ENCODE data around the gene CYP2W1.

CYP2W1 gene

DNA sequence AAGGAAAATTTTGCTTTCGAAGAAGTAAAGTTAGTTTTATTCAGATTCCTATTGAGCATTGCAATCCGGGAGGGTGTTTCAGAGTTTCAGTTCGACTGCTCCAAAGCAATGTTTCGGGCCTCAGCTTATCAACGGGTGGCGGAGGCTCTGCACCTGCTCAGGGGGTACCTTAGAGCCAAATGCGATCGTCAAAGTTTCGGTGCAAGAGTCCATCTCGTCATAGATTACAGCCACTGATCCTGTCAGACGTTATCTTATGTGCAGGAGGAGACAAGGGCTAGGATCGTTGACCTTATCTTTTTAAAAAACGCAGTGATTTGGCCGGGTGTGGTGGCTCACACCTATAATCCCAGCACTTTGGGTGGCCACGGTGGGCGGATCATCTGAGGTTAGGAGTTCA lies 3.8 kb upstream of the CYP2W1 start:
- H3K4me2 ChIP-seq = peak overlapping the region; percentile 84
- peaks cover 87% of the 10 kb centered on the region for H3K4me1 ChIP-seq
- peak overlapping the region; percentile 92 for H3K27ac ChIP-seq
- H3K4me3 ChIP-seq = no peak overlapping the region
- no peak overlapping the region for H3K9ac ChIP-seq
- H3K36me3 ChIP-seq = no peaks in the 10 kb centered on the region
- peaks cover 12% of the 10 kb centered on the region for H4K20me1 ChIP-seq
- TF ChIP-seq Cebpa-rat (IDR thresholded peaks at IDR 0.05) = no peak
- no peaks in the 10 kb centered on the region for H3K9me3 ChIP-seq
- H3K27me3 ChIP-seq = no peaks in the 10 kb centered on the region

DNA sequence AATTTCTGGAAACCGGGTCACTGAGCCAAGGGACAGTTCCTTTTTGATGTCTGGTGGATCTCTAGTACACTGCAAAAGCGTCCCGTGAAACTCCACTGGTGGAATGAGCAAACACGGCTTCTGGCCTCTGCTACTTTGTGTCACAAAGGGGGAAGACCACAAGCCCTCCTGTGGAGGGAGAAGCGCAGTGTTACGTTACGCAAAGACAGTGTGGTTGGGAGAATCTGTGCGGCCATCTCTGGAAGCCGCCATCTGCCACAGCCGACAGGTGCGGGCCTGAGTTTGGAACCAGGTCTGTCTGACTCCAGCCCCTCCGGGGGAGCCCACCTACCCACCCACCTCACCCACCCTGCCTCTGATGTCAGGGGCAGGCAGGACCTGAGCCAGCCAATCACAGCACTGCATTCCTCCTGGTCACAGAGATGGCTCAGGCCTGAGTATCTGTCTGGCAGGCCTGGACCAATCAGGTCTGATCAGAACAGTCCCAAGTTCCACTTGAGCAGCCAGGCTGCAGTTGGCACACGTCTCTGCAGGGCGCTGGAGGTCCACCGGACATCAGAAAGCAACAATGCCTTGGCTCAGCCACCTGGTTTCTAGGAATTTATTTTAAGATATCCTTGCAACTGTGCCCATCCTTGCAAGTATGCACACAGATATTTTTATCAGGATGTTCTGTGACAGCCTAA lies 3.0 kb upstream of the CYP2W1 start:
- Histone ChIP-seq H3K27me3 (no peaks in the 10 kb centered on the region), H3K27ac (peak overlapping the region; percentile 92), H3K36me3 (no peaks in the 10 kb centered on the region), H3K4me1 (peaks cover 96% of the 10 kb centered on the region), H3K4me2 (peak overlapping the region; percentile 84), H3K4me3 (no peak overlapping the region), H4K20me1 (peaks cover 3% of the 10 kb centered on the region; the same call in 1 of the 2 replicates), H3K9me3 (no peaks in the 10 kb centered on the region), H3K9ac (peak overlapping the region; percentile 48; the same call in 1 of the 2 replicates)
- TF ChIP-seq Cebpa-rat (IDR thresholded peaks at IDR 0.05) = 0 out of 2 replicates have a peak, but pooled peaks have one; percentile 48

DNA sequence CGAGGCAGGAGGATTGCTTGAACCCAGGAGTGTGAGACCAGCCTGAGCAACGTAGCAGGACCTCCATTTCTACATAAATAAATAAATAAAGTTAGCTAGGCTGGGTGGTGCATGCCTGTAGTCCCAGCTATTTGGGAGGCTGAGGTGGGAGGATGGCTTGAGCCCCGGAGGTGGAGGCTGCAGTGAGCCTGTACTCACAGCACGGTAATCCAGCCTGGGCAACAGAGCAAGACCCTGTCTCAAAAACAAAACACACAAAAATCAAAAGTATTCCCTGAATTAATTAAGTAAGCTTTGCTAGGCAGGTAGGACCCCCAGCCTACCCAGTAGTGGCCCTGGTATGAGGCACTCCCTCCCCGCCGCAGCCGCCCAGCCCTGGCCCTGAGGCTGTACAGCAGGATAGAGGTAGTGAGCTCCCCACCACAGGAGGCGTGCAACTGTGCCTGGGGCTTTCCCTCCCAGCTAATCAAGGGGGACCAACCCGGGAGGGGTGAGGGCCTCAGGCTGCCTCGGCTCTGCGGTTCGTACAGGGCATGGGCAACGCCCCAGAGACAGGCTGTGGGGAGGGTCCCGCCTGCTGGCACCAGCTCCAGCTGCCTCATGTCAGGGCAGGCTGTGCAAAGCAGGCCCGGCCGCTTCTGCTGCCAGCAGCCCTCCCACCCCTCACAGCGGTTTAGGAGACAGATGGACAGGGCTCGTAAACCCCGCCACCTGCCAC lies 1.0 kb upstream of the CYP2W1 start:
- Histone ChIP-seq H3K36me3 (no peaks in the 10 kb centered on the region), H3K27ac (peak overlapping the region; percentile 92), H3K9me3 (no peaks in the 10 kb centered on the region), H3K9ac (peak overlapping the region; percentile 73), H3K4me3 (no peak overlapping the region; the same call in 1 of the 2 replicates), H3K4me1 (peaks cover 100% of the 10 kb centered on the region), H3K27me3 (no peaks in the 10 kb centered on the region), H4K20me1 (no peaks in the 10 kb centered on the region), H3K4me2 (peak overlapping the region; percentile 84)
- TF ChIP-seq Cebpa-rat (IDR thresholded peaks at IDR 0.05) = no peak

DNA sequence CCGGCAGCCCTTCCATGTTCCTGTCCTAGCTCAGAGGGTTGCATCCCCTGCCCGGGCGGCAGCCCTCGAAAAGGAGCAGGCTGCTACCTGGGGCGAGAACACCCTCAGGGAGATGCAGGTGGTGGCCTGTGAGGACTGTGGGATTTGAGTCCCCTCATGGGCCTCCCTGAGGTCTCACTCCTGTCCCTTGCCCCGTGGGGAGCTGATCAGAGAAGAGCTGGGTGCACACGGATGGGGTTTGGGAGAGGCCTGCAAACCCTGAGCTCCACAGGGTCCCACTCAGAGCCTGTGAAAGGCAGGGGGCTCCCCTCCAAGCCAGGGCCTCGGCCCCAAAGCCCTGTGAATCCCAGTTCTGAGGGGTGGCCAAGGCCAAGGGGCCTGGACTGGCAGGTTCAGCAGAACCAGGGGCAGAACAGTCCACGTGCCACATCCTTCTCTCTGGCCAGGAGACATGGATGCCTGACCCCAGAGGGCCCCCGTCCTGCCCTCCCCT lies 424 bp upstream of the CYP2W1 start:
- H3K9ac ChIP-seq = peak overlapping the region; percentile 73
- no peaks in the 10 kb centered on the region for H3K27me3 ChIP-seq
- H3K9me3 ChIP-seq = no peaks in the 10 kb centered on the region
- H3K4me1 ChIP-seq = peaks cover 100% of the 10 kb centered on the region
- peak overlapping the region; percentile 92 for H3K27ac ChIP-seq
- H4K20me1 ChIP-seq = no peaks in the 10 kb centered on the region
- no peak for TF ChIP-seq Cebpa-rat (IDR thresholded peaks at IDR 0.05)
- no peaks in the 10 kb centered on the region for H3K36me3 ChIP-seq
- H3K4me2 ChIP-seq = peak overlapping the region; percentile 84
- H3K4me3 ChIP-seq = no peak overlapping the region; the same call in 1 of the 2 replicates

DNA sequence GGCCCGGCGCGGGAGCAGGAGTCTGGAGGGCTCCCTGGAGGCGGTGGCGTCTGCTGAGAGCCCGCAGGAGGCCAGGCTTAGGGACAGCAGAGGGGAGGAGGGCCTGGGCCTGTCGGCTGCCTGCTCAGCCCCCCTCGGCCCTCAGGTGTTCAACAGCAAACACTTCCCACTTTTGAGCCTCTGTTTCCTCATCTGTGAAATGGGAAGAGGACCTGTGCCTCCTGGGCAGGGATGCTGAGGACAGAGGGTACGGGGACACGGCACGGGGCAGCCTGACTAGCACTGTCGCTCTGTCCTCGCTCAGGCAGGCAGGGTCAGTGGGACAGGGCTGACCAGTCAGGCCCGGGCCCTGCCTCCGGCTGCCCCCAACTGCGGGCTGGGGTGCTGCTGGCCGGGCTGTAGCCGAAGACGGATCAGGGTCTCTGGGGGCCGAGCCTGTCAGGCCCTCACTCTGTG lies 663 bp downstream of the CYP2W1 start:
- H3K27ac ChIP-seq = peak overlapping the region; percentile 92
- H3K9ac ChIP-seq = peak overlapping the region; percentile 73
- no peaks in the 10 kb centered on the region for H3K36me3 ChIP-seq
- peak overlapping the region; percentile 84 for H3K4me2 ChIP-seq
- no peaks in the 10 kb centered on the region for H3K9me3 ChIP-seq
- TF ChIP-seq Cebpa-rat (IDR thresholded peaks at IDR 0.05) = no peak
- H4K20me1 ChIP-seq = no peaks in the 10 kb centered on the region
- H3K27me3 ChIP-seq = no peaks in the 10 kb centered on the region
- peak overlapping the region; percentile 39; the same call in 1 of the 2 replicates for H3K4me3 ChIP-seq
- peaks cover 100% of the 10 kb centered on the region for H3K4me1 ChIP-seq

DNA sequence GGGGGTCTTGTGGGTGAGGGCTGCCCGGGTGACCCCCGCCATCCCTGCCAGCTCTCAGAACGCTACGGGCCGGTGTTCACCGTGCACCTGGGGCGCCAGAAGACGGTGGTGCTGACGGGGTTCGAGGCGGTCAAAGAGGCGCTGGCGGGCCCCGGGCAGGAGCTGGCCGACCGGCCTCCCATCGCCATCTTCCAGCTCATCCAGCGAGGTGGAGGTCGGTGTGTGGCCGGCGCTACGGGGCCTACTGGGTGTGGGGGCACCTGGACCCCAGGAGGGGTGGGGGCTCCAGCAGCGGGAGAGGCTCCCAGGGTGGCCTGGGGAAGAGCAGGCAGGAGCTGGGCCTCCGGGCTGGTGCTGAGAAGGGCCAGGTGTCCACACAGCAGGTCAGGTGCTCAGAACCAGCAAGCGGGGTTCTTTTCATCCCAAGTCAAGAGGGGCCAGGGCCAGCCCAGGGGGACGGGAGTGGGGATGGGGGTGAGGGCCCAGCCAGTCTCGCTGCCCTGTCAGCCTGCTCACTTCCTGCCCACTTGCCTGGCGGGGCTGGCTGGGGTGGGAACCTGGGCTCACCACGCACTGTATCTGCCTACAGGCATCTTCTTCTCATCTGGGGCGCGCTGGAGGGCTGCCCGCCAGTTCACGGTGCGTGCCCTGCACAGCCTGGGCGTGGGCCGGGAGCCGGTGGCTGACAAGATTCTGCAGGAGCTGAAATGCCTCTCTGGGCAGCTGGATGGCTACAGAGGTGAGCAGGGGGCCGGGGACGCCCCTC lies 1.6 kb downstream of the CYP2W1 start:
- Histone ChIP-seq H3K27me3 (no peaks in the 10 kb centered on the region), H3K4me3 (no peak overlapping the region), H3K36me3 (no peaks in the 10 kb centered on the region), H3K9me3 (no peaks in the 10 kb centered on the region), H4K20me1 (no peaks in the 10 kb centered on the region), H3K9ac (peak overlapping the region; percentile 69; the same call in 1 of the 2 replicates), H3K27ac (peak overlapping the region; percentile 92), H3K4me1 (peaks cover 99% of the 10 kb centered on the region), H3K4me2 (peak overlapping the region; percentile 84)
- no peak for TF ChIP-seq Cebpa-rat (IDR thresholded peaks at IDR 0.05)

DNA sequence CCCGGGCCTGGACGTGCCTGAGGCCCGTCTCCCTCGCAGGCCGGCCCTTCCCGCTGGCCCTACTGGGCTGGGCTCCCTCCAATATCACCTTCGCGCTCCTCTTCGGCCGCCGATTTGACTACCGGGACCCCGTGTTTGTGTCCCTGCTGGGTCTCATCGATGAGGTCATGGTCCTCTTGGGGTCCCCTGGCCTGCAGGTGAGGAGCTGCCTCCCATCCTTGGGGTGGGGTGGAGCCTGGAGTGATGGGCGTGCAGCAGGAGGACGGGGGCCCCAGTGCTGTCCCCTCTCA lies 2.1 kb downstream of the CYP2W1 start:
- Histone ChIP-seq H4K20me1 (no peaks in the 10 kb centered on the region), H3K36me3 (no peaks in the 10 kb centered on the region), H3K4me2 (peak overlapping the region; percentile 84), H3K9me3 (no peaks in the 10 kb centered on the region), H3K4me1 (peaks cover 96% of the 10 kb centered on the region), H3K27ac (peak overlapping the region; percentile 92), H3K9ac (peak overlapping the region; percentile 69), H3K27me3 (no peaks in the 10 kb centered on the region), H3K4me3 (no peak overlapping the region)
- no peak for TF ChIP-seq Cebpa-rat (IDR thresholded peaks at IDR 0.05)

DNA sequence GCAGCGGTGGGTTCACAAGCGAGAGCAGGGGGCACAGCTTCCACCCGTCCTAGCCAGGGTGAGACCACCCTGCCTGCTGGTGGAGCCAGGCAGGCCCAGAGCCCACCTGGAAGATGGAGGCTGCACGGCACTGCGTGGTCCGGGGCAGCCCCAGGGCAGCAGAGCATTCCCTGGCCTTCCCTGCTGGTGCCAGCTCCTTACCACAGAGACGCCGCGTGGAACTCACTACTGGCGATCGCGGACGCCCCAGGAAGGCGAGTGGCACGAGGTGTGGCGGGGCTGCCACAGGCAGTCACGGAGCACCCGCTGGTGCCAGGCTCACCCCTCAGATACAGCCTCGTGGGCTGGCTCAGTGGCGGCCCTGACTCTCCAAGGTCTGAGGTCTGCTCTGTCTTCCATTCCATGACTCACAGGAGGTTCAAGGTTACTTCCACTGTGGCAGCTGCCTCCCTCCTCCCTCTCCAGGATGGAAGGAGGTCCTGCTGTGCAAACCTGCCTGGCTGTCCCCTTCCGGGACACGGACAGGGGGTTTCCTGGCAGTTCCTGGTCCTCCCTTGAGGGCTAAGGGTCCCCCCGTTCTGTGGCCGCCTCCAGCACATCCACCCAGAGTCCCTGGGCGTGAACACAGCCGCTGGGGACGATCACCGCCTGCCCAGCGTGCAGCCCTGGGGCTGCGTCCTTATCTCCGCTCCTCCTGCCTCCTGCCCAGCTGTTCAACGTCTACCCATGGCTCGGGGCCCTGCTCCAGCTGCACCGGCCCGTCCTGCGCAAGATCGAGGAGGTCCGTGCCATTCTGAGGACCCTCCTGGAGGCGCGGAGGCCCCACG lies 3.1 kb downstream of the CYP2W1 start:
- Histone ChIP-seq H3K27ac (peak overlapping the region; percentile 92), H3K4me2 (peak overlapping the region; percentile 84), H4K20me1 (no peaks in the 10 kb centered on the region), H3K4me1 (peaks cover 95% of the 10 kb centered on the region), H3K36me3 (no peaks in the 10 kb centered on the region), H3K9me3 (no peaks in the 10 kb centered on the region), H3K4me3 (peak overlapping the region; percentile 29; the same call in 1 of the 2 replicates), H3K9ac (peak overlapping the region; percentile 69), H3K27me3 (no peaks in the 10 kb centered on the region)
- no peak for TF ChIP-seq Cebpa-rat (IDR thresholded peaks at IDR 0.05)
